CD4-positive, alpha-beta T cell treated with Interferon gamma for 1 hour (primary cell): ENCODE measurements around the gene KNDC1.
"Not testable (repeated sequence)": the region's sequence is repeated elsewhere in the genome, so short reads cannot be mapped to it uniquely, and the experiment has no call there.

Experiments used
- DNase-seq: peaks from one replicate; pipeline ENCODE4 v3.0.0-alpha.2; 2020

The KNDC1 gene

GRCh38 chr10:133162910-133163856 lies 3.2 kb downstream of the KNDC1 start:
- DNase-seq = no peak

- no peak for DNase-seq
These were observed 4.1 kb downstream of the KNDC1 start for GRCh38 chr10:133163889-133164815.

- no peak for DNase-seq
These were observed 5.0 kb downstream of the KNDC1 start for GRCh38 chr10:133164816-133165555.

- no peak for DNase-seq
These were observed 5.8 kb downstream of the KNDC1 start for GRCh38 chr10:133165556-133166503.

- DNase-seq = no peak
These were observed 6.4 kb downstream of the KNDC1 start for GRCh38 chr10:133166504-133166827.

- DNase-seq = no peak
These were observed 7.0 kb downstream of the KNDC1 start for GRCh38 chr10:133166828-133167692.

GRCh38 chr10:133167693-133168616 lies 7.9 kb downstream of the KNDC1 start:
- no peak for DNase-seq

- no peak for DNase-seq
These were observed 8.6 kb downstream of the KNDC1 start for GRCh38 chr10:133168617-133169031.

GRCh38 chr10:133169173-133169947 lies 9.3 kb downstream of the KNDC1 start:
- DNase-seq = no peak

GRCh38 chr10:133170092-133170491 lies 10.1 kb downstream of the KNDC1 start:
- no peak for DNase-seq

GRCh38 chr10:133173860-133174640 lies 14.0 kb downstream of the KNDC1 start:
- DNase-seq = peak; percentile 47

- no peak for DNase-seq
These were observed 14.8 kb downstream of the KNDC1 start for GRCh38 chr10:133174689-133175263.

GRCh38 chr10:133175624-133176023 lies 15.6 kb downstream of the KNDC1 start:
- not testable (repeated sequence) for DNase-seq

- no peak for DNase-seq
These were observed 16.5 kb downstream of the KNDC1 start for GRCh38 chr10:133176546-133176945.

- DNase-seq = no peak
These were observed 17.6 kb downstream of the KNDC1 start for GRCh38 chr10:133177380-133178157.

GRCh38 chr10:133178357-133179127 lies 18.5 kb downstream of the KNDC1 start:
- DNase-seq = no peak
